ENCODE measurements around the gene ZMIZ1. TPM values are rescaled to one million over a fixed set of nuclear protein-coding genes. Genes with fewer than 3 reads are reported as not detected.

ZMIZ1 gene
- total RNA-seq, 1 experiment from 2014 or later: 28.4 TPM

DNA sequence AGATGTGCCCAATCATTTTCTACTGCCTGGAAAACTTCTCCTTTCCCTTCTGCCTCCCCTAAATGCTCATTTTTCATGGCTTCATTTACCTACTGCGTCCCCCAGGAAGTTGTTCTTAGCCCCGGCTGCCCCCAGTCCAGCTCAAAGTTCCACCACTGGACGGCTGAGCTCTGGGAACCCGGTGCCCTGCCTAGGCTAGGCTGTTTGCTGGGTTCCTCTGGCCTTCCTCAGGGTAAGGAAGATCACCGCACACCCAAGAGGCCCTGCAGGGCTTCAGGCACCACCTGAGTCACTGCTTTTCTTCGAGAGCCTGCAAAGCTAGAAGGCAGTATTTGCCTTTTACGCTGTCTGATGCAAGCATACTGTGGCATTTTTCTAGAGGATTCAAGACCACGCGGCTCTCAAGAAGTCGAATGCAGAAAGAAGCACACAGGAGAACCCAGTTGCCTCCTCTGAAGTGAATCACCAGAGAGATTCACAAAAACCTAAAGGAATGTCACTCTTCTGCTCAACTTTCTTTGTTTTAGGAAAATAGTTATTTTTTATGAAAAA is 46.7 kb upstream of the ZMIZ1 start (continued):
- TF ChIP-seq TCF7L2 (IDR thresholded peaks at IDR 0.05; ENCODE audit: borderline replicate concordance, extremely low read depth, insufficient read depth, insufficient read length): no peak
- no peak for TF ChIP-seq SRF (IDR thresholded peaks at IDR 0.05; ENCODE audit: low read depth)
- TF ChIP-seq RAD21 (IDR thresholded peaks at IDR 0.05; ENCODE audit: low read depth): no peak
- no peak for TF ChIP-seq FOSL1 (IDR thresholded peaks at IDR 0.05; ENCODE audit: low read depth)

DNA sequence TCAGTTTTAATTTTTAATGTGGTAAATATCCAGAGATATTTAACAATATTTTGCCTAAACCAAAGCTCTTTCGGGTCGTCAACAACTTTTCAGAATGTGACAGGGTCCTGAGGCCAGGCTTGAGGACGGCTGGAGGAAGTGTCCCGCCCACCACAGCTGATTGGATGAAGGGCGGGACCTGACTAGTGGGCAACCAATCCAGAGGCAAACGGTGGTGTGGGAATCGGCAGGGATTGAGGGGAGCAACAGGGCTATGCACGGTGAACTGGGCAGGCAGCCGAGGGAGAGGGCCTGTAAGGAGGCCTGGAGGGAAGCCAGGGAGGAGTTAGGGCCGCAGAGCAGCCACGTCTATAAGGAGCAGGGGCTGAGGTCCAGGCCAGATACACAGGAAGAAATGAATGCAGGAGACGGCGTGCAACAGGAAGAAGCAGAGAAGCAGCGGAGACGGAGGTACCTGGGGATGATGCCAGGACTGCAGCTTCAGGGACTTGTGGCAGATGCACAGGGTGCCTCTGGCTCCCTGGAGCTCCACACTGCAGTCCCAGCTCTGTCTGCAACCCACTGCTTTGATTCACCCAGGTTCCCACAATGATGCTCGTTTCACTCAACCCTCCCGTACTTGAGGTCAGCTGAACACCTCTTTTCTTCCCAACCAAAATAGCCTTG is 46.1 kb upstream of the ZMIZ1 start:
- Histone ChIP-seq H3K4me2 (ENCODE audit: low read length) (peak overlapping the region; percentile 65), H3K27ac (ENCODE audit: low read depth, low read length) (no peak overlapping the region; the same call in 1 of the 2 replicates), H3K4me3 (replicated peaks in 1 of 2; ENCODE audit: low read depth in 1 of 2, low read length in 2 of 2) (peak overlapping the region; percentile 22 to 32; a peak in 2 of 4 replicates), H3K9ac (ENCODE audit: low read length) (no peak overlapping the region), H3K9me2 (ENCODE audit: insufficient read depth) (no peaks in the 10 kb centered on the region), H3K79me2 (ENCODE audit: insufficient read depth, low read length) (no peaks in the 10 kb centered on the region), H4K20me1 (ENCODE audit: insufficient read depth) (no peaks in the 10 kb centered on the region), H3K9me3 (ENCODE audit: control insufficient read depth in 1 of 2, insufficient read depth in 1 of 2, low read depth in 1 of 2, low read length in 2 of 2) (no peaks in the 10 kb centered on the region; a peak in 1 of 4 replicates), H3K4me1 (ENCODE audit: control insufficient read depth in 1 of 2, insufficient read depth in 2 of 2, low read length in 2 of 2) (peaks cover 0 to 13% of the 10 kb centered on the region in 2 experiments; a peak in 2 of 4 replicates), H3K36me3 (ENCODE audit: control insufficient read depth in 1 of 2, insufficient read depth in 2 of 2, low read length in 2 of 2) (no peaks in the 10 kb centered on the region), H2AFZ (ENCODE audit: low read depth, low read length, poor library complexity, severe bottlenecking) (peak overlapping the region; percentile 77), H3K27me3 (ENCODE audit: insufficient read depth, low read length) (no peaks in the 10 kb centered on the region)
- RAD21 ChIA-PET (ENCODE audit: low non-redundant PET in 1 of 2, low total read pairs in 2 of 2, uncharacterized antibody in 2 of 2, unreplicated experiment in 2 of 2): no interaction called here
- no TSS peak for BruUV-seq (replicated peaks)
- ATAC-seq (peak; percentile 100), DNase-seq (ENCODE audit: low read depth, low spot score) (peak; percentile 35)
- TF ChIP-seq SP1 (IDR thresholded peaks at IDR 0.05; ENCODE audit: low read depth): peak; percentile 71; the same call in 1 of the 2 replicates
- TF ChIP-seq FOSL1 (IDR thresholded peaks at IDR 0.05; ENCODE audit: low read depth): no peak
- POLR2A ChIA-PET: no interaction called here
- CTCF ChIA-PET: no interaction called here
- intact Hi-C loops (cut with micrococcal nuclease): no loop called here
